RWPE1 (cell line): ENCODE data around the gene GSX2.
"Not testable (repeated sequence)": the region's sequence is repeated elsewhere in the genome, so short reads cannot be mapped to it uniquely, and the experiment has no call there.

Experiments
- CTCF ChIA-PET: fragments of 350-600 bp; sonication (Branson Sonifier 250); formaldehyde crosslinking; extraction: SDS; loops from one replicate; lab custom pipeline; 2021; lab: Yijun Ruan, JAX
- POLR2A ChIA-PET: fragments of 400-600 bp; formaldehyde crosslinking; extraction: SDS; loops from one replicate; lab custom pipeline; 2020; ENCODE audit warnings: antibody characterized with exemption; ENCODE audit not compliant: low non-redundant PET; lab: Yijun Ruan, JAX
- DNase-seq: peaks from one replicate; pipeline ENCODE4 v3.0.0; 2012; ENCODE audit warnings: low spot score
- H3K27ac ChIP-seq: fragments of 450-650 bp; 2 replicates; pipeline ENCODE4 v1.5.1; 2017
- TF ChIP-seq, protein P1 (sequence below): fragments of 450-650 bp; conservative IDR thresholded peaks from 2 replicates; pipeline ENCODE4 v1.5.1; 2017; ENCODE audit warnings: low read depth, mild to moderate bottlenecking

GSX2 gene

DNA sequence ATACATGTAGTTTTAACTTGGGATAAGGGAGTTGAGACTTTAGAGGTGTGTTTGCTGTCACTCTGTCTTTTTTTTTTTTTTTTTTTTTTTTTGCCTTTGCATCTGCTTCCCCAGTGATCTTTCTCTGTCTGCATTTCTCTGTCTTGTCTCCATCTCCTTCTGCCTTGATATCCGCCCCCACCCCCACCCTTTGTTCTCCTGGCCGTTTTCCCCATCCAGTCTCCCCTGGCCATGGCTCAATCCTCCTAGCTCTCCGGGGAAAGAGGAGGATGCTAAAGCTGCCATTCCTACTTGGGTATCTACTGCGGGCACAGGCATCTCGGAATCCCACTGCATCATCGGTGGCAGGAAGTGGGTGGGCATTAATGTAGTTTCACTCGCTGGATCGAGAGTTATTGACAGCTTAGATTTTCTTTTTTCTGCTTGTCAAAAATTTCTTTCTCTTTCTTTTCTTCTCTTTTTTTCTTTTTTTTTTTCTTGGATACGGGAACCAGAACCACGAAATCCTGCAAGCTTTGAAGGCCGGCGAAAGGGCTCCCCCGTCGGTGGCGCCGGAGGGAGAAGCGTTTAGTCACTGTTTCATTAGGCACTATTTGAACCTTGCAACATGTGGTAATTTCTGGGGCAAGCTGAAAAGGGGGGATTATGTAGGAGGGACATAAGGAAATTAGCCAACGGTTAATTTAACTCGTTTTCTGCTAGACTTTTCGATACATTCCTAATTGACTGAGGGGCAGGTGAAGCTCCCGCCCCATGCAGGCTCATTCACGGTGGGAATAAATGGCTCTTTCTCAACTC lies 8.2 kb downstream of the GSX2 start:
- TF ChIP-seq, protein P1, sequence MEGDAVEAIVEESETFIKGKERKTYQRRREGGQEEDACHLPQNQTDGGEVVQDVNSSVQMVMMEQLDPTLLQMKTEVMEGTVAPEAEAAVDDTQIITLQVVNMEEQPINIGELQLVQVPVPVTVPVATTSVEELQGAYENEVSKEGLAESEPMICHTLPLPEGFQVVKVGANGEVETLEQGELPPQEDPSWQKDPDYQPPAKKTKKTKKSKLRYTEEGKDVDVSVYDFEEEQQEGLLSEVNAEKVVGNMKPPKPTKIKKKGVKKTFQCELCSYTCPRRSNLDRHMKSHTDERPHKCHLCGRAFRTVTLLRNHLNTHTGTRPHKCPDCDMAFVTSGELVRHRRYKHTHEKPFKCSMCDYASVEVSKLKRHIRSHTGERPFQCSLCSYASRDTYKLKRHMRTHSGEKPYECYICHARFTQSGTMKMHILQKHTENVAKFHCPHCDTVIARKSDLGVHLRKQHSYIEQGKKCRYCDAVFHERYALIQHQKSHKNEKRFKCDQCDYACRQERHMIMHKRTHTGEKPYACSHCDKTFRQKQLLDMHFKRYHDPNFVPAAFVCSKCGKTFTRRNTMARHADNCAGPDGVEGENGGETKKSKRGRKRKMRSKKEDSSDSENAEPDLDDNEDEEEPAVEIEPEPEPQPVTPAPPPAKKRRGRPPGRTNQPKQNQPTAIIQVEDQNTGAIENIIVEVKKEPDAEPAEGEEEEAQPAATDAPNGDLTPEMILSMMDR, result no peak
- DNase-seq, result no peak
- CTCF ChIA-PET, result interaction anchor here (0.7 kb wide), 1 partner anchor 20 kb away, joined by 4 read pairs; no protein-coding TSS in a partner anchor
- H3K27ac ChIP-seq, result no peak overlapping the region
- POLR2A ChIA-PET, result no interaction called here

DNA sequence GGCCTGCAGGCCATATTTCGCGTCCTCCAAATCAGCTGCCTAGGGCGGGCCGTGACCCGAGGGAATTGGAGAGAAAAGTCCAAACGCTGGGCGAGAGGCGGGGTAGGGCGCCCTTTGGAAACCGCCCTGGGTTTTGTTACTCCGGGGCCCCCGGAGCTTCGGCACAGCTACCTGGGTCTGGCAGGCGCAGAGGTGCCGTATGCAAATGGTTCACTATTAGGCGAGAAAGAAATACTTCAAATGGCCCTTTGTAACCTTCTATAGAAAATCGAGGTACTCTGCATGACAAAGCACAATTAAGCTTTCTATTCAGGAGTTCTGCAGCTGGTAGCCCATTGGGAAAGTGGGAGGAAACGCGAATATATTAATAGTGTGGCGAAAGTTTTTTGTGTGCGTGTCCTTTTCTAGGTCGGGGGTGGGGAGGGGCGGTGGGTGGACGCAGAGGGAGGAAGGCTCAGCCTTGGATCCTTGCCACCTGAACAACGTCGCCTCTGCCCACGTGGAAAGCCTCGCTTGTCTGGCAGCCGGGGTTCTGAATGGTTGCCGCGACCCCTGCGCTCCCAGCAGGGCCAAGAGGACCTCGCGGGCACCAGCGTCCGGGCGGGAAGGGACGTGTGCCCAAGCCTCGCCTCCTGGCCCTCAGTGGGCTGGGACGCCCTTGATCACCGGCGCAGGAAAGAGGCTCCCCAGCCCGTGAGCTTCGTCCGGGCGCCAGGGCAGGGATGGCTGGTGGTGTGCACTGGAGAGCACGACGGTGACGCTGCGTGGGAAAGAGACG lies 9.5 kb downstream of the GSX2 start:
- DNase-seq, result no peak
- no peak overlapping the region for H3K27ac ChIP-seq
- POLR2A ChIA-PET, result no interaction called here
- CTCF ChIA-PET, result no interaction called here
- TF ChIP-seq, protein P1, result no peak

DNA sequence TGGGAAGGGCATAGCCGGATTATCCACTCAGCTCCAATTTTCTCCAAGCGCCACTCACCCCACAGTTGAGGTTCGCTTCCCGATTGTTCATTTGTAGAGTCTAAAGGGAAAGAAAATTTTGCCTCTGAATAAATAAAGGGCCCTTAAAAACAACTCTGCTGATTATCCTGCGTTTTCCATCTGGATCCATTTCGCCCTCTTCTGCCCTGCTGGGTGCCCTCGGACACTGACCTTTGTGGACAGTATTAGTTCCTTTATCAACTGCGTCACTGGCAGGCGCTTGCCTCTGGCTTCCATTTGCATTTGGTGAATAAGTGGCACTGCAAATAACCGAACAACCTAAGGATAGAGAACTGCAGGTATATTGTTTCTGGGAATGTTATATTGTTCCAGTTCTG lies 10.1 kb downstream of the GSX2 start:
- CTCF ChIA-PET, result no interaction called here
- no peak for DNase-seq
- TF ChIP-seq, protein P1, result no peak
- no peak overlapping the region for H3K27ac ChIP-seq
- POLR2A ChIA-PET, result no interaction called here

DNA sequence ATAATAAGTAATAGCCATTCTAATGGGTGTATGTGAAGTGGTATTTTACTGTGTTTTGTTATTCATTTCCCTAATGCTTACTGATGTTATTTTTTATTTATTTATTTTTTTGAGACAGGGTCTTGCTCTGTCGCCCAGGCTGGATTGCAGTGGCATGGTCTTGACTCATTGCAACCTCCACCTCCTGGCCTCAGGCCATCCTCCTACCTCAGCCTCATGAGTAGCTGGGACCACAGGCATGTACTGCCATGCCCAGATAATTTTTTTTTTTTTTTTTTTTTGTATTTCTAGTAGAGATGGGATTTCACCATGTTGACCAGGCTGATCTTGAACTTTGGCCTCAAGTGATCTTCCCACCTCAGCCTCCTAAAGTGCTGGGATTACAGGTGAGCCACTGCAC lies 13.2 kb downstream of the GSX2 start:
- H3K27ac ChIP-seq, POLR2A ChIA-PET, CTCF ChIA-PET, DNase-seq: not testable (repeated sequence)

DNA sequence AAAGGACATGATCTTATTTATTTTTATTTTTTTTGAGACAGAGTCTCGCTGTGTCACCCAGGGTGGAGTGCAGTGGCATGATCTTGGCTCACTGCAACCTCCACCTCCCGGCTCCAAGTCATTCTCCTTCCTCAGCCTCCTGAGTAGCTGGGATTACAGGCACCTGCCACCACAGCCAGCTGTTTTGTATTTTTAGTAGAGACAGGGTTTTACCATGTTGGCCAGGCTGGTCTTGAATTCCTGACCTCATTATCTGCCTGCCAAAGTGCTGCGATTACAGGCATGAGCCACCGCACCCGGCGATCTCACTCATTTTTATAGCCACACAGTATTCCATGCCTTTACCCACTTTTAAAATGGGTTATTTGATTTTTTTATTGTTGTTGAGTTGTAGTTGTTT lies 16.3 kb downstream of the GSX2 start:
- ChIA-PET CTCF (interaction anchor here (0.6 kb wide), 1 partner anchor 434 kb away, joined by 8 read pairs; no protein-coding TSS in a partner anchor), POLR2A (interaction anchor here (0.6 kb wide), 1 partner anchor 128 kb away, joined by 4 read pairs; no protein-coding TSS in a partner anchor)
- not testable (repeated sequence) for H3K27ac ChIP-seq, DNase-seq

DNA sequence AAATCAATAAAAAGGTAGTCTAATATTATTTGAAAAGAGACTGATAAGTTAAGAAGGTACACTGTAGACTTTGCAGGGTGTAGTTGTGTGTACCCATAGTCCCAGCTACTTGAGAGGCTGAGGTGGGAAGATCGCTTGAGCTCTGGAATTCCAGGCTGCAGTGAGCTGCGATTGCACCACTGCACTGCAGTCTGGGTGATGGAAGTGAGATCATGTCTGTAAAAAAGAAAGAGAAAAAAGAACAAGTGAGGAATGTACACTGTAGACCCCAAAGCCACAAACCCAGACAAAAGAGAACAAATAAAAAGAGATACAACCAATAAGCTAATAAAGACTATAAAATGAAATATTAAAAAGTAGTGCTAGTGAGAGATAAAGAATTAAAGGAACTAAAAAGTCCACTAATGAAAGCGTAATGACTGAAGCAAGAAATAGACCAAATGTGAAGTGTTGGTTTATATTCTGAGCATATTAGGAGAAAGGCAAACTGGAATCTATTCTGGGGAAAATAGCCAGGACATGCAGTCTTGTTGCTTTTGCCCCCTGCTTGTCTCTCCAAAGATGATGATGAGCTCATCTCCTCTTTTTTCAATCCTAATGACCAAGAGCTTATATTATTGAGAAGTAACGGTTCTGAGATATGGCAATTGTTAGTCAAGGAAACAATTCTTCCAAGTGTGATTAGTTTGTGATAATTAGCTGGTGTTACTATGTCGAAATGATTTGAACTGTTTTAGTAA lies 19.1 kb downstream of the GSX2 start:
- CTCF ChIA-PET, result no interaction called here
- TF ChIP-seq, protein P1, result no peak
- POLR2A ChIA-PET, result no interaction called here
- DNase-seq, result no peak
- no peak overlapping the region for H3K27ac ChIP-seq

DNA sequence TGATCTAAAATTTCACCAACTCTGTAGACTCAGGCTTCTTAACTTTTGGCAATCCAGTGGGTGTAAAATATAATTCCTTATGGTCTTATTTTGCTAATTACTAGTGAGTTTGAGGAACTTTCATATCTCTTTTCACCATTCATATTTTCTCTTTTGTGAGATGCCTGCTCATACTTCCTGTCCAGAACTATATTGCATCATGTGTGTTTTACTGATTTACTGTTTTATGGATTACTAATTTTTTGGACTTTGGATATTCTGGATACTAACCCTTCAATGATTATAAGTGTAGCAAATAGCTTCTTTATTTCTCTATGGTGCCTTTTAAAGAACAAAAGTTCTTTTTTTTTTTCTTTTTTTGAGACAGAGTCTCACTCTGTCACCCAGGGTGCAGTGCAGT lies 20.6 kb downstream of the GSX2 start:
- TF ChIP-seq, protein P1, result no peak
- CTCF ChIA-PET, result no interaction called here
- POLR2A ChIA-PET, result interaction anchor here (0.6 kb wide), 1 partner anchor 67 kb away, joined by 3 read pairs; no protein-coding TSS in a partner anchor
- no peak for DNase-seq
- H3K27ac ChIP-seq, result no peak overlapping the region
